GM18526 (cell line): ENCODE measurements around the gene YWHAH.

ENCODE experiments used
- POLR2A ChIP-seq: IDR thresholded peaks from 3 replicates; pipeline ENCODE4 v1.6.1; 2011; ENCODE audit not compliant: insufficient read length; ENCODE audit errors: extremely low read depth

YWHAH gene

DNA sequence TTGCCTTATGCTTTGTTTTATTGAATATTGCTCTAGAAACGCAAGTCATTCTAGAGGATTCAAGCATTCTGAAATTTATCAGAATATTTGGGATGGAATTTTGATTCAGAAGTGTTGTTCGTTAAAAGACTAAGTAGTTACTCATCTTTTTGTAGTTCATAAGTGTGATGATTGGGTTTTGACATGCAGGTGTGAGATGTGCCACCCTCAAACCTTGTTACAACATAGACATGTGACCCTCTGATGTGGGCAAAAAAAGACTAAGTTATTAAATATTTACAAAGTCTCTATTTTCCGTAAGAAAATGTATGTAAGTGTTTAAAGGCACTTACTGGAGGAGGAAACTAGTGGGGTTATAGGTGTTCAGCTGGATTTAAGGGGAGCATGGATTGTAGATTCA, 8.9 kb downstream of the YWHAH start:
- no peak for TF ChIP-seq POLR2A

DNA sequence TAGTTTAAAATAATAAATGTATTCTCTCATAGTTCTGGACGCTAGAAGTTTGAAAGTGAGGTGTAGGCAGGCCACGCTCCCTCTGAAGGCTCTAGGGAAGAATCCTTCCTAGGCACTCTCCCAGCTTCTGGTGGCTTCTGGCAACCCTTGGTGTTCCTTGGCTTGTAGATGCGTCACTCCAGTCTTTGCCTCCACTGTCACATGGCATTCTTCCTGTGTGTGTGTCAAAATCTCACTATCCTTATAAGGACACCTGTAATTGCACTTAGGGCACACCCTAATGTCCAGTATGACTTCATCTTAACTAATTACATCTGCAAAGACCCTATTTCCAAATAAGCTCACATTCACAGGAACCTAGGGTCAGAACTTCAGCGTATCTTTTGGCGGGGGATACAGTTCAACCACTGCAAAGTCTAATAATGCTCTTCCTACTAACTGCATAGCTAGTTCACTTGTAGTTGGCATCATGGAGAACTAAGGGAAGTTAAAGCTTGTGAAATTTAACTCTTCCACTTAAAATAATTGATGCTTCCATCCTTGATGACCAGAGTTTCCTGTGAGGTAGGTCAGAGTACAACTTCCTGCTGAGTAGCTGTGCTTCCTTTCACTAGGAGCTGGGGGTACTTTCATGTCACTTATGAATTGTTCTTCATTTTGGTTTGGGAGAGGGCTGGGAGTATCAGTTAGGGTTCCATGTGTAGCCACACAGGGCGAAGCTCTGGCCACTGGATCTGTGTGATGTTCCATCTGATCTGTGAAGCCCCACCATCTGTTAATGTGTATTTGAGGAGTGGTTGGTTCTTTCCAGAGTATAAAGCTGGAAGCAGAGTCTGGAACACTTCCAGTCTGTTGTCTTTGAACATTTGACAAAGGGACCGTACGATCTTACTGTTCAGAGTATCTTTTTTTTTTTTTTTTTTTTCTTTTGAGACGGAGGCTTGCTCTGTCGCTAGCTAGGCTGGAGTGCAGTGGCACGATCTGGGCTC, 10.5 kb downstream of the YWHAH start:
- TF ChIP-seq POLR2A: no peak

DNA sequence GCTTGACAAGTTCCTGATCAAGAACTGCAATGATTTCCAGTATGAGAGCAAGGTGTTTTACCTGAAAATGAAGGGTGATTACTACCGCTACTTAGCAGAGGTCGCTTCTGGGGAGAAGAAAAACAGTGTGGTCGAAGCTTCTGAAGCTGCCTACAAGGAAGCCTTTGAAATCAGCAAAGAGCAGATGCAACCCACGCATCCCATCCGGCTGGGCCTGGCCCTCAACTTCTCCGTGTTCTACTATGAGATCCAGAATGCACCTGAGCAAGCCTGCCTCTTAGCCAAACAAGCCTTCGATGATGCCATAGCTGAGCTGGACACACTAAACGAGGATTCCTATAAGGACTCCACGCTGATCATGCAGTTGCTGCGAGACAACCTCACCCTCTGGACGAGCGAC, 12.0 kb downstream of the YWHAH start:
- TF ChIP-seq POLR2A: no peak

DNA sequence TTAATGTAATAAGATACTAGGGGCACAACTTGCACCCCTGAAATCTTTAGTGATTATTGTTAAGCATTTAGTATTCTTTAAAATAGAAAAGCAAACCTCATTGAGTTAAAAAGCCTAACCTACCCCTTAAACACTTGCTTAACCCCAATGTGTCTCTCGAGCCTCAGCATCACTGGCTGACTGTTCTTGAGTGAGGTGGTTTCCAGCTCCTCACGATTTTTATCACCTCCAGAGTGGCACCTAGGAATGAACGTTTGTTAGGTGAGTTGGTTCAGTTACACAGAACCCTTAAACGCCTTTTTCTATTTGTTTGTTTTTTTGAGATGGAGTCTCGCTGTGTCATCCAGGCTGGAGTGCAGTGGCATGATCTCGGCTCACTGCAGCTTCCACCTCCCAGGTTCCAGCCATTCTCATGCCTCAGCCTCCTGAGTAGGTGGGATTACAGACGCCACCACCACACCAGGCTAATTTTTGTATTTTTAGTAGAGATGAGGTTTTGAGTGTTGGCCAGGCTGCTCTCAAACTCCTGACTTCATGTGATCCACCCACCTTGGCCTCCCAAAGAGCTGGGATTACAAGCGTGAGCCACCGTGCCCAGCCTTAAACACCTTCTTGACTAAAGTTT, 13.7 kb downstream of the YWHAH start:
- no peak for TF ChIP-seq POLR2A

DNA sequence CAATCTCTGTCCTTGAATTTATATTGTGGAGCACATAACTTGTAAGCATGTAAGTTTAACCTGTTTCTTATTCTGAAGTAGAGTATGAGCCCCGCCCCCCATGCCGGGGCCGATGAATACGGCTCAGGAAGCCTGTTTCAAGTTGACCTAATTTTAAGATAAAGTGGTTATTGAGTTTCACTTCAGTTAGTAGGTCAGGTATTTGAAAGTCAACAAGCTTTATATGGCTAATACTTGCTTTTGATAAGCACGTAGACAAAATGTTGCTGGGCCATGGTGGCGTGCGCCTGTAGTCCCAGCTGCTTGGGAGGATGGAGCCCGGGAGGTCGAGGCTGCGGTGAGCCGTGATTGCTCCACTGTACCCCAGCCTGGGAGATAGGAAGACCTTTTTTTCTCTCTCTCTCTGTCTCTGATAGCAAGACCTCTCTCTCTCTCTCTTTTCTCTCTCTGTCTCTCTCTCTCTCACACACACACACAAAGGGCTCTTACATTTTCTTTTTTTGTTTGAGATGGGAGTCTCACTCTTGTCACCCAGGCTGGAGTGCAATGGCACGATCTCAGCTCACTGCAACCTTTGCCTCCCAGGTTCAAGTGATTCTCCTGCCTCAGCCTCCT, 14.4 kb downstream of the YWHAH start:
- no peak for TF ChIP-seq POLR2A

DNA sequence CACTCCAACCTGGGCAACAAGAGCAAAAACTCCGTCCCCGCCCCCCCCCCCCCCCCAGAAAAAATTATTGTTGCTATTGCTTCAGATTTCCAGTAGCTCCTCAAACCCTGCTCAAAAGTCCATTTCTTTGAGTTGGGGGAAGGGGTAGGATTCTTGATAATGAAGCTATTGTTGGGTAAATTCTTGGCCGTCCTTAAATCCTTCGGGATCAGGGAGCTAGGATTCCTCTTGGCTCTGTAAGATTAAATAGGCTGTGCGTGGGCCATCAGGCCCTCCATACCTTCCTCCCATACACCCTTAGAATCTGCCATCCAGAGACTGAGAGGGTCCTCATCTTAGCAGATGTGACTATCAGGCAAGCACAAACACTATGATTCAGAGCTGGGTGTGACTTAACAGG, 16.4 kb downstream of the YWHAH start:
- no peak for TF ChIP-seq POLR2A

DNA sequence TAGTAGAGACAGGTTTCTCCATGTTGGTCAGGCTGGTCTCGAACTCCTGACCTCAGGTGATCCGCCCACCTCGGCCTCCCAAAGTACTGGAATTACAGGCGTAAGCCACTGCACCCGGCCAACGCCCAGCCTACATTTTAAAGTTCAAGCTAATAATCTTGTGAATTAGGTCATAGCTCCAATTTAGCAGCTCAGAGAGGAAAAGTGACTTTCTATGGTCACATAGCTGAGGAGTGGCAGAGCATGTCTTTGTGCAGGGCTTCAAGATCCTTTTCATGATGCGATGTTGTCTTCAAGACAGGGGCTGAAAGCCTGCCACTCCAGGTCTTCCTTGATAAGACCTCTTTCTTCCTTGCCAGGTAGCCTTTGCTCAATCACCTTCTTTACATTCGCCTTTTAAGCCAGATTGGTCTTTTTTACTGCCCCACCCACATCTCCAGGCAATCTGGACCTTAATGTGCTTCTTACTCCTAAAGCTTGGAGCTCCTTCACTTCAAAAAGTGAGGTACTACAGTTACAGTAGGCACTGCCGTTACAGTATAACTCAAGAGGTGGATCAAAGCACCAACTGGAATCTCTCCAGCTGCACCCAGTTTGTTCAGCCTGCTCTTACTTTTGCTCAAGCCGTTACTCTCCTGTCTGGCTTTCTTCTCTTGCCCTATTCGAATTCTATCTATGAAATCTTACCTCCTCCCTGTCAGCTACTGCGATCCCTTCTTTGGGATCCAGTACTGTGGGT, 18.2 kb downstream of the YWHAH start:
- TF ChIP-seq POLR2A: no peak

DNA sequence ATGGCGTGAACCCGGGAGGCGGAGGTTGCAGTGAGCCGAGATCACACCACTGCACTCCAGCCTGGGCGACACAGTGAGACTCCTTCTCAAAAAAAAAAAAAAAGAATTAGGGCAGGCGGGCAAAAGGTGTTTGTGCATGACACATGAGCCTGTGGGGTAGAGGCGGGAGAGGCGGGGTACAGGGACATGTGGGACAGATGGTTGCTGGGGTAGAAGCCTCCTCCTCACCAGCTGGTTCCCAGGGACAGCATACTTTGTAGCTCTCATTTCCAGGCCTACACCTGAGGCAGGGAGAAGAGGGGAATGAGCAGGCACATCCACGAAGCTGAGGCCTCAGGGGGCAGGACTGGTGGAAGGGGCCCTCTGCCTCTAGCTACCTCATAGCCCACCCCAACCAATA, 23.7 kb downstream of the YWHAH start:
- no peak for TF ChIP-seq POLR2A

DNA sequence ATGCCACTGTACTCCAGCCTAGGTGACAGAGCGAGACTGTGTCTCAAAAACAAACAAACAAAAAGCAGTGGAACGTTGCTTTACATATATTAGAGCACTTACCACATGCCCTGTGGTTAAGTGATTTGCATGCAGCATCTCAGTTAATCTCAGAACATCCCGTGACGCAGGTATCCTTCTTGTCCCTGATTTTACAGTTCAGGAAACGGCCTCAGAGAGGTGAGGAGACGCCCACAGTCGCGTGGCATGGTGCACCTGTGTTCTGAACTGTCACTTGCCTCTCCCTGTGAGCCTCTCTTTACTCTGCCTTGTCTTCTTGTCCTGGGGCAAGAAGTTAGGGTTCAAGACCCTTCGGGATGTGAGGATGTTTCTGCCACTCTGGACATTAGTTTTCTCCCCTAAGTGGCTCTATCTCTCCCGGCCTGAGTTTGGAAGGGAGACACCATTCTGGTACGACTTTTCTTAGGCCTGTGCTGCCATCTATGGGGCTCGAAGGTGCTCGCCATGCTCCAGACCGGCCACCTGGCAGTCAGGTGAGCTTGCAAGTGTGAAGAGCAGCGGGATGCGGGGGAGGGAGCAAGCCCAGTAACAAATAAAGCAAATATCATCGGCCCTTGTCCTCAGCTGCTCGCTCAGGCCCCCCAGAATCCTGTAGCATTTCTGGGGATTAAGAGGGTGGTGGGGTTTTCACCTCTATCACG, 25.6 kb downstream of the YWHAH start:
- no peak for TF ChIP-seq POLR2A

DNA sequence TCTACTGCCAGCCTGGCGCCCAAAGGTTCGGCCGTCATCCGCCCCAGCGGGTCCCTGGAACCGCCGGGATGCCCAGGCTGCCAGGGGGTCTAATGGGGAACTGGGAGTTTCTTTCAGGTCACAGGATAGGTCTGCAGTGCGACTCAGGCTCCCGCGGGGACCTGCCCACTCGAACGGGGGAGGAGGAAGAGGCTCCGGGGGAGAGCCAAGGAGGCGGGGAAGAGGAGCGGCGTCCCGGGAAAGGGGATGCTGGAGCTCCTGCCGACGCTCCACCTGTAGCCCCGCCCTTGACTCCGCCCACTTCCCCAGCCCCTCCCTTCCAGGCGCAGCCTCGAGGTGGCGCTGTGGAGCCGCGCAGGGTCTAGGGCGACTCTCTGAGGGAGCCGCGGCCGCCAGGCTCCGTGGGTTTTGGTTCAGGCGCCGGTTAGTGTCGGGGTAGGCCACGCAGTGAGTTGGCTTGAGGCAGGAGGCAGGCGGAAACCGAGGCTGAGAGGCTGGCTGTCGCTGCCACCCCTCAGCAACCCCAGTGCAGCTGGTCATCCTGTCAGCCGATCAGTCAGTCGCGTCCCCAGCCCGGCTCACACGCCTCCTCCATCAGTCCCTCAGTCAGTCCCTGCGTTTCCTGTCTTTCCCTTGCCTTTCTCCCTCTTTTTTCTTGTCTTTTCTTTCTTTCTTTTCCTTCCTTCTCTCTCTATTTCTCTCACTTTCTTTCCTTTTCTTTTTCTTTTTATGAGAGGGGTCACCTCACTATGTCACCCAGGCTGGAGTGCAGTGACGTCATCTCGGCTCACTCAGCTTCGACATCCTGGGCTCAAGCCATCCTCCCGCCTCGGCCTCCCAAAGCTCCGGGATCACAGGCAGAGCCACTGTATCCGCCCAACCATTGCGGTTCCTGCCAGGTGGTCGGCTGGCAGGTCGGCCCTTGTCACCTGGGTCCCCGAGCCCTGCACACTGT, 26.4 kb downstream of the YWHAH start:
- TF ChIP-seq POLR2A: no peak

DNA sequence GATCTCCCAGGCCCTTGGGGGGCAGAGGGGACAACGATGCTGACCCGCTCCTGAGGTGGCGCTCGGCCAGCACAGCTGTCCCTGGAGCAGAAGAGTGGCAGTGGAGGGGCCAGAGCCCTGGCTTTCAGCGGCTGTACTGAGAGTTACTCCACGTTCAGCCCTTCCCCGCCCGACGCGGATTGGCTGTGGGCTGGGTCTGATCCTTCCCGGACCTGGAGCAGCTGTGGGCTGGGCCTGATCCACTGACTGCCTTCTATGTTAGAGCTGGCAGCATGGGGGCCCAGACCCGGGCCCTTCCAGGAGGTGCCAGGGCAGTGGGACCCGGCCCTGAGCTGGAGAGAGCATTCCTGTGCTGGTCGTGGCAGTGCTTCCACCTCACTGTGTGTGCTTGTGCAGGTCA, 27.8 kb downstream of the YWHAH start:
- no peak for TF ChIP-seq POLR2A

DNA sequence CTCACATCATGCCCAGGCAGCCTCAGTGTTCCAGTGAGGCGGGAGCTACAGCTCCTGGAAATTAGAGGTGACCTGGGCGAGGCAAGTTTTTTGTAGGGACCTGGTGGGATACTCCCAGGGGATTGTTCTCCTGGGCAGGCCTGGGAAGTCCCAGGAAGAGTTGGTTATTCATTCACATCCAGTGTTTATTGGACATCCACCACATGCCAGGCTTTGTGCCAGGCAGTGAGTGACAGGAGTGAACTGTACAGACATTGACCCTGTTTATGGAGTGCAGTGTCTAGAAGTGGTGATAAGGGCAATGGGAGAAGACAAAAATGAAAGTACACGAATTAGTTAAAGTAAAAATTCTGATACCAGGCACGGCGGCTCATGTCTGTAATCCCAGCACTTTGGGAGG, 29.4 kb downstream of the YWHAH start:
- no peak for TF ChIP-seq POLR2A

DNA sequence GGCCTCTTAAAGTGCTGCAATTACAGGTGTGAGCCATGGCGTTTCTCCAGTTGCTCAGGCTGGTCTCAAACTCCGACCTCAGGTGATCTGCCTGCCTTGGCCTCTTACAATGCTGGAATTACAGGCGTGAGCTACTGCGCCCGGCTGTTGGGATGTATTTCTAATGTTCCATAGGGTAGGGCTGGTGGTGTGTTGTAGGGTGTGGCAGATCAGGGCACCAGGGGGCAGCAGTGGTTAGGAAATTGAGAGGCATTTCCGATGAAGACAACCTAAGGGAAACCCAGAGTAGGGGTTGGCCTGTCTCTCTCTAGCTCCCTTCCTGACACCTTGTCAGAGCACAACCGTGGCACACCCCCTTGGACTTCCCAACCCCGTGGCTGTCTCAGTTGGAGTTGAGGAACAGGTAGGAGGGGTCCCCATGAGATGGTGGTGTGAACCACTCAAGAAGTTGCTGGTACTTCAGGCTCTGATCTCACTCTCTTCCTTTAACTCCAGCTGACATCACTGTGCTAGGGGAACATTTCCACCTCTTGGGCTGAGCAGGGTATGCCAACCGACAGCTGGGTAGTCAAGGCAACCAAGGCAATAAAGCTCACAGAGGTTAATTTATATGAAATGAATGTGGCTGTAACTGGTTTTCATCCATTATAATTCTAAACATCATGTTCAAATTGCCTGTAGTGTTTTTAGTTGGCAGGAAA, 33.0 kb downstream of the YWHAH start:
- no peak for TF ChIP-seq POLR2A
